HEK293 (cell line): ENCODE data around the gene CIRBP.

ENCODE experiments used
- GLI4 ChIP-seq: fragments of 450-650 bp; formaldehyde crosslinking; IDR thresholded peaks from 2 replicates; pipeline ENCODE4 v1.5.1; 2016; ENCODE audit warnings: missing biosample characterization, missing genetic modification characterization
- GLIS1 ChIP-seq: fragments of 450-650 bp; formaldehyde crosslinking; IDR thresholded peaks from 2 replicates; pipeline ENCODE4 v1.5.1; 2016; ENCODE audit warnings: missing biosample characterization, missing genetic modification characterization
- INSM2 ChIP-seq: fragments of 450-650 bp; formaldehyde crosslinking; IDR thresholded peaks from 2 replicates; pipeline ENCODE4 v1.5.1; 2016; ENCODE audit warnings: missing biosample characterization, missing genetic modification characterization
- KLF17 ChIP-seq: fragments of 450-650 bp; formaldehyde crosslinking; IDR thresholded peaks from 2 replicates; pipeline ENCODE4 v1.5.1; 2016; ENCODE audit warnings: missing biosample characterization, missing genetic modification characterization
- MEIS1 ChIP-seq: sonication (generic); formaldehyde crosslinking; IDR thresholded peaks from 2 replicates; pipeline ENCODE4 v1.8.1; 2022; ENCODE audit warnings: missing genetic modification reagents, mild to moderate bottlenecking, borderline replicate concordance
- PRDM6 ChIP-seq: fragments of 450-650 bp; formaldehyde crosslinking; IDR thresholded peaks from 2 replicates; pipeline ENCODE4 v1.5.1; 2017; ENCODE audit warnings: missing biosample characterization, missing genetic modification characterization
- SCRT1 ChIP-seq: fragments of 450-650 bp; formaldehyde crosslinking; IDR thresholded peaks from 2 replicates; pipeline ENCODE4 v1.5.1; 2016; ENCODE audit warnings: missing biosample characterization, missing genetic modification characterization, borderline replicate concordance
- SETDB1 ChIP-seq: IDR thresholded peaks from one replicate; pipeline ENCODE4 v1.6.1; 2017; ENCODE audit warnings: mild to moderate bottlenecking, low read length, moderate library complexity, mixed read lengths; ENCODE audit not compliant: insufficient read length
- ZBTB26 ChIP-seq: fragments of 450-650 bp; formaldehyde crosslinking; optimal IDR thresholded peaks from 2 replicates; pipeline ENCODE3; 2016; ENCODE audit warnings: missing biosample characterization, mild to moderate bottlenecking, missing genetic modification characterization
- ZBTB48 ChIP-seq: fragments of 450-650 bp; formaldehyde crosslinking; IDR thresholded peaks from 2 replicates; pipeline ENCODE4 v1.5.1; 2016; ENCODE audit warnings: missing biosample characterization, missing genetic modification characterization
- ZFHX2 ChIP-seq: fragments of 450-650 bp; formaldehyde crosslinking; conservative IDR thresholded peaks from 2 replicates; pipeline ENCODE4 v1.5.1; 2016; ENCODE audit warnings: missing biosample characterization, missing genetic modification characterization
- ZNF10 ChIP-seq: fragments of 450-650 bp; formaldehyde crosslinking; IDR thresholded peaks from 2 replicates; pipeline ENCODE4 v1.5.1; 2017; ENCODE audit warnings: missing biosample characterization, missing genetic modification characterization
- ZNF155 ChIP-seq: fragments of 450-650 bp; formaldehyde crosslinking; IDR thresholded peaks from 2 replicates; pipeline ENCODE4 v1.5.1; 2016; ENCODE audit warnings: missing biosample characterization, missing genetic modification characterization
- ZNF157 ChIP-seq: fragments of 450-650 bp; formaldehyde crosslinking; IDR thresholded peaks from 2 replicates; pipeline ENCODE4 v1.5.1; 2016; ENCODE audit warnings: missing biosample characterization, missing genetic modification characterization
- ZNF280D ChIP-seq: fragments of 450-650 bp; formaldehyde crosslinking; IDR thresholded peaks from 2 replicates; pipeline ENCODE4 v1.5.1; 2016; ENCODE audit warnings: missing biosample characterization, missing genetic modification characterization
- ZNF449 ChIP-seq: fragments of 450-650 bp; formaldehyde crosslinking; IDR thresholded peaks from 2 replicates; pipeline ENCODE4 v1.5.1; 2017; ENCODE audit warnings: missing biosample characterization, mild to moderate bottlenecking, missing genetic modification characterization, moderate library complexity
- ZNF518A ChIP-seq: fragments of 450-650 bp; formaldehyde crosslinking; conservative IDR thresholded peaks from 2 replicates; pipeline ENCODE4 v1.5.1; 2016; ENCODE audit warnings: low read depth, missing biosample characterization, missing genetic modification characterization
- ZNF560 ChIP-seq: fragments of 450-650 bp; formaldehyde crosslinking; IDR thresholded peaks from 2 replicates; pipeline ENCODE4 v1.5.1; 2017; ENCODE audit warnings: missing biosample characterization, missing genetic modification characterization, borderline replicate concordance
- ZNF571 ChIP-seq: fragments of 450-650 bp; formaldehyde crosslinking; IDR thresholded peaks from 2 replicates; pipeline ENCODE4 v1.5.0; 2017; ENCODE audit warnings: missing biosample characterization, missing genetic modification characterization
- ZNF580 ChIP-seq: fragments of 450-650 bp; formaldehyde crosslinking; IDR thresholded peaks from 2 replicates; pipeline ENCODE4 v1.5.1; 2016; ENCODE audit warnings: missing biosample characterization, missing genetic modification characterization
- ZNF600 ChIP-seq: fragments of 450-650 bp; formaldehyde crosslinking; IDR thresholded peaks from 2 replicates; pipeline ENCODE4 v1.5.1; 2016; ENCODE audit warnings: missing biosample characterization, missing genetic modification characterization
- ZNF664 ChIP-seq: fragments of 450-650 bp; formaldehyde crosslinking; IDR thresholded peaks from 2 replicates; pipeline ENCODE4 v1.5.1; 2016; ENCODE audit warnings: missing biosample characterization, missing genetic modification characterization
- ZNF747 ChIP-seq: fragments of 450-650 bp; formaldehyde crosslinking; IDR thresholded peaks from 2 replicates; pipeline ENCODE4 v1.5.1; 2016; ENCODE audit warnings: missing biosample characterization, missing genetic modification characterization
- ZSCAN30 ChIP-seq: fragments of 450-650 bp; IDR thresholded peaks from 2 replicates; pipeline ENCODE4 v1.5.1; 2018; ENCODE audit warnings: missing biosample characterization, mild to moderate bottlenecking, missing genetic modification characterization, moderate library complexity

The CIRBP gene

GRCh38 chr19:1237027-1237659, 32.0 kb upstream of the CIRBP start (continued):
- no peak; the same call in 1 of the 2 replicates for TF ChIP-seq ZSCAN30 (tag by site-specific recombination)
- TF ChIP-seq ZNF664 (tag by site-specific recombination) = no peak
- TF ChIP-seq MEIS1 = no peak
- no peak for TF ChIP-seq ZNF280D
- TF ChIP-seq INSM2 (tag by site-specific recombination) = no peak
- no peak for TF ChIP-seq ZNF10 (tag by site-specific recombination)
- TF ChIP-seq ZNF571 (tag by site-specific recombination) = no peak
- TF ChIP-seq ZNF155 (tag by site-specific recombination) = no peak
- TF ChIP-seq ZNF157 (tag by site-specific recombination) = no peak
- no peak for TF ChIP-seq ZNF449 (tag by site-specific recombination)
- no peak for TF ChIP-seq ZNF560
- TF ChIP-seq PRDM6 = no peak
- TF ChIP-seq GLIS1 (tag by site-specific recombination) = peak; percentile 83
- no peak for TF ChIP-seq ZNF580
- no peak for TF ChIP-seq SETDB1
- no peak; the same call in 1 of the 2 replicates for TF ChIP-seq ZNF600 (tag by site-specific recombination)
- TF ChIP-seq KLF17 = peak; percentile 69; the same call in 1 of the 2 replicates
- TF ChIP-seq ZFHX2 (tag by site-specific recombination) = peak; percentile 83
- TF ChIP-seq SCRT1 (tag by site-specific recombination) = no peak
- no peak for TF ChIP-seq ZNF747
- TF ChIP-seq GLI4 = no peak
- TF ChIP-seq ZNF518A (tag by site-specific recombination) = no peak
- 0 out of 2 replicates have a peak, but pooled peaks have one; percentile 39 for TF ChIP-seq ZBTB48 (tag by site-specific recombination)
- peak; percentile 66 for TF ChIP-seq ZBTB26 (tag by site-specific recombination)
